ENCODE data around the gene SOX9.
"Not testable (repeated sequence)": the region's sequence is repeated elsewhere in the genome, so short reads cannot be mapped to it uniquely, and the experiment has no call there.

SOX9 gene

GRCh38 chr17:72126575-72127486, 6.0 kb downstream of the SOX9 start:
- no peak for DNase-seq (ENCODE audit: low read depth in 2 of 2)

GRCh38 chr17:72128039-72128438, 7.2 kb downstream of the SOX9 start:
- DNase-seq (ENCODE audit: low read depth in 2 of 2): no peak

GRCh38 chr17:72134608-72135394, 14.0 kb downstream of the SOX9 start:
- DNase-seq (ENCODE audit: low read depth in 2 of 2): peak; percentile 62 to 67

GRCh38 chr17:72135546-72136325, 14.9 kb downstream of the SOX9 start:
- no peak for DNase-seq (ENCODE audit: low read depth in 2 of 2)

GRCh38 chr17:72136692-72137091, 15.9 kb downstream of the SOX9 start:
- no peak for DNase-seq (ENCODE audit: low read depth in 2 of 2)

- DNase-seq (ENCODE audit: low read depth in 2 of 2): no peak
Measured at GRCh38 chr17:72137161-72137560, 16.3 kb downstream of the SOX9 start.

- DNase-seq (ENCODE audit: low read depth in 2 of 2): no peak
Measured at GRCh38 chr17:72139212-72139611, 18.4 kb downstream of the SOX9 start.

GRCh38 chr17:72141336-72141735, 20.5 kb downstream of the SOX9 start:
- DNase-seq (ENCODE audit: low read depth in 2 of 2): no peak

- not testable (repeated sequence) for DNase-seq (ENCODE audit: low read depth in 2 of 2)
Measured at GRCh38 chr17:72142097-72142496, 21.3 kb downstream of the SOX9 start.

GRCh38 chr17:72142614-72143013, 21.8 kb downstream of the SOX9 start:
- no peak for DNase-seq (ENCODE audit: low read depth in 2 of 2)

GRCh38 chr17:72143245-72143644, 22.4 kb downstream of the SOX9 start:
- no peak for DNase-seq (ENCODE audit: low read depth in 2 of 2)

GRCh38 chr17:72144101-72144500, 23.3 kb downstream of the SOX9 start:
- DNase-seq (ENCODE audit: low read depth in 2 of 2): no peak

GRCh38 chr17:72145562-72145961, 24.7 kb downstream of the SOX9 start:
- no peak for DNase-seq (ENCODE audit: low read depth in 2 of 2)

GRCh38 chr17:72145962-72146361, 25.1 kb downstream of the SOX9 start:
- no peak for DNase-seq (ENCODE audit: low read depth in 2 of 2)

GRCh38 chr17:72146371-72146770, 25.6 kb downstream of the SOX9 start:
- no peak for DNase-seq (ENCODE audit: low read depth in 2 of 2)

GRCh38 chr17:72150632-72151460, 30.0 kb downstream of the SOX9 start:
- DNase-seq (ENCODE audit: low read depth in 2 of 2): no peak

GRCh38 chr17:72151565-72152386, 31.0 kb downstream of the SOX9 start:
- no peak for DNase-seq (ENCODE audit: low read depth in 2 of 2)

- no peak for DNase-seq (ENCODE audit: low read depth in 2 of 2)
Measured at GRCh38 chr17:72152387-72152929, 31.6 kb downstream of the SOX9 start.

- no peak for DNase-seq (ENCODE audit: low read depth in 2 of 2)
Measured at GRCh38 chr17:72158895-72159885, 38.4 kb downstream of the SOX9 start.
